Forelimb muscle (tissue), 1 donor: ENCODE measurements around the gene IL6R. TPM values are rescaled to one million over a fixed set of nuclear protein-coding genes. Genes with fewer than 3 reads are reported as not detected.
"Not testable (repeated sequence)": the region's sequence is repeated elsewhere in the genome, so short reads cannot be mapped to it uniquely, and the experiment has no call there.

ENCODE experiments used
- DNase-seq: peaks from one replicate; pipeline ENCODE4 v3.0.0-alpha.2; 2013; ENCODE audit warnings: low read depth
- polyA plus RNA-seq: library from polyadenylated mRNA; unstranded; fragments of 120-200 nt; gene quantifications from one replicate; pipeline ENCODE4 v1.2.1, GENCODE V29; 2013; ENCODE audit not compliant: insufficient read length

Gene IL6R
- polyA plus RNA-seq, 1 donor, result 7.1 TPM

DNA sequence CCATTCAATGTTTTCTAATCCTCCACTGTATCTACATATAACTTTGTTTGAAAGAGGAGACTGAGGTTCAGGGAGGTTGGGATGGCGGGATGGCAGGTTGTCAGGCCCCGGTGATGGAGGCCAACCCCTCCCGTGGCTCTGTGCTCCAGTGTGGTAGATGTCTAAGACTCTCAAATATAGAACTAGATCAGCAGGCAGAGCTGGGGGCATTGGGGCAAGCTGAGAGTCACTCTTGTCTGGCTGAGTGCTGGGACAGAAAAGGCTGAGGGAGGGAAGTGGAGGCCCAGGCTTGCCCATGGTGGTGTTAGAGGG, 1.7 kb downstream of the IL6R start:
- DNase-seq, result no peak

DNA sequence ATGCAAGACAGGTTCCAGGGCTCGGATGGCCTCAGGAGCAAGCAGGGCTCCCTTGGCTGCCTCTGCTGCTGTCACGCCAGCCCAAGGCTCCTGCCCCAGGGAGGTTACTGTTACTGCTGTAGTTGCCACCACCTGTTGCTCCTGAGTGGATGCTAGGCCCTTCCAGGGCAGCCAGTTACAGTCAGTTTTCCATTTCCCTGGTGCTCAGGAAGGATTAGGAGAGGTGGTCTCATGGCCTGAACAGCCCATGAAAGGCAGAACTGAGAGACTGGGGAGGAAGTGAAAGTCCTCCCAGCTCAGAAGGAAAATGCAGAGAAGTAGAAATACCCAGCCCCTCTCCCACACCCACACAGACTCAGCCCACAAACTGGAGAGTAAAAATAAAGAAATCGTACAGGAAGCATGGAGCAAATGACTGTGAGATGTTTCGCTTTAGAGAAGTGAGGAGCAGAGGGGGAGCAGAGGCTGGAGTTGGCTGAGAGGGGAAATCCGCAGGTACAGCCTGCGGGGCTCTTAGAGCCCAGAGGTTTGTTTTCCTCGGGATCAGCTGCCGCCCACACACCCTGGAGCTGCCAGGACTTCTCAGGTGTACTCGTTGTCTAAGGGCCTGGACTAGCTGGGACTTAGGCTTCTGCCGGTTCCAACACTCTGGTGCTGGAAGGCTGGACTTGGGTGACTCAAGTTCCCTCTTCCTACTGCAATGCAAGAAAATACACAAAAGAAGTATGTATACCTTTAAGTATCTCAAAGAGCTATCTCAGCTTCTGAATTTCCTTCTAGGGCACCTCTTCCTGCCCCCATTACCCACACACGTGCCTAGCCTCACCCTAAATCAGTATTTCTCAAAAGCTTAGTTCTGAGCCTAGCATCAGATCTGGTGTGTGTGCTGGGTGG, 2.3 kb downstream of the IL6R start:
- DNase-seq, result no peak

DNA sequence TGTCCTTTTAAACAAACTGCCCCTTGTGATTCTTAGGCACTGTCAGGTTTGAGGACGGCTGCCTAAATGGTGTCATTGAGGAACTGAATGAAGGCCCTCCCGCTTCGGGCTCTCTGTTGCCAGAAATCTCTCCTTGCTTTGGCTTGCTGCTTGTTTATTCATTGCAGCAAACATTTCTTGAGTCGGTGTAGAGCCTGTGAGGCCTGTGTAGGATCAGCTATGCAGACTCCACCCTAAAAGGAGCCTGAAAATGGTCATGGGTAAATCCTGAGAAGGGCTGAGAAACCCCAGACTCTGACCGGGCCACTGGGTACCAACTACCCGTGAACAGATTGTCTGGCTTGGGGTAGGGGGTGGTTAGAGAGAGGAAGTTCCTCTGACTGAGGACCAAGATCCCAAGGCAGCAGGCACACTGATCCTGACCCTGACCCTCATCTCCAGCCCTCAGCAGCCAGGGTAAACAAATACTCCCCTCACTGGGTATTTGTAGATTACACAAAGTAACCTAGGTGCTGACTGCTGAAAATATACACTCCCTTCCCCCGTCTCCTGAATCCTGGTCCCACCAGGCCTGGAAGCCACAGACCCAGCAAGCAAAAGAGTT, 3.1 kb downstream of the IL6R start:
- no peak for DNase-seq

DNA sequence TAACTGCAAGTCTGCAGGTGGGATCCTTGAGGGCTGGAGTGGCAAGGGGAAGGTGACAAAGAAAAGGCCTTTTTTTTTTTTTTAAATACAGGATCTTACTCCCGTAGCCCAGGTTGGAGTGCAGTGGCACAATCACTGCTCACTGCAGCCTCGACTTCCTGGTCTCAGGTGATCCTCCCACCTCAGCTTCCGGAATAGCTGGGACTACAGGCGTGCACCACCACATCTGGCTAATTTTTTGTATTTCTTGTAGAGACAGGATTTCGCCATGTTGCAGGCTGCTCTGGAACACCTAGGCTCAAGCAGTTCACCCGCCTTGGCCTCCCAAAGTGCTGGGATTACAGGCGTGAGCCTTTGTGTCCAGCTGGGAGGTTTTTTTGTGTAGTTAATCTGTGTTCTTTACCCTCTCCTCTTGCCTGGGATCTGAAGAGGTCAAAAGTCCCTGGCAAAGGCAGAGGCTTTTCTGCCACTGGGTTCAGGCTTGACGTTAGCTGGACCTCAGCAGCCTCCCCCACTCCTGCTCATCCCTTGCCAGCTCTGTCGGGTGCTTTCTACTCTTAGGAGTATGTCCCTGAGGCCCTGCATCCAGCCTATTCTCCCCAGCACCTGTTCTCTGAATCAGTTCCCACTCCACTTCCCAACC, 5.2 kb downstream of the IL6R start:
- DNase-seq, result no peak

DNA sequence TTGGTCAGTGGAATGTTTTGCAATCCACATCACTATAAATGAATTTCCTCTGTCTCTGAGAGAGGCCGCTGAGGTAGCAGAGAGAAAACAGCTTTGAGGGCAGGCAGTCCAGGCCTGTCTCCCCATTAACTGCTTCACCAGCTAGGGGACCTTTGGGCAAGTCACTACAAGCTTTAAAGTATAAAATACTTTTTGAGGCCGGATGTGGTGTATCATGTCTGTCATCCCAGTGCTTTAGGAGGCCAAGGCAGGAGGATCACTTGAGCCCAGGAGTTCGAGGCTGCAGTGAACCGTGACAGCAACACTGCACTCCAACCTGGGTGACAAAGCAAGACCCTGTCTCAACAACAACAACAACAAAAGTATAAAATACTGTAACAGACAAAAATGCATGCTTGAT, 6.4 kb downstream of the IL6R start:
- DNase-seq, result no peak

DNA sequence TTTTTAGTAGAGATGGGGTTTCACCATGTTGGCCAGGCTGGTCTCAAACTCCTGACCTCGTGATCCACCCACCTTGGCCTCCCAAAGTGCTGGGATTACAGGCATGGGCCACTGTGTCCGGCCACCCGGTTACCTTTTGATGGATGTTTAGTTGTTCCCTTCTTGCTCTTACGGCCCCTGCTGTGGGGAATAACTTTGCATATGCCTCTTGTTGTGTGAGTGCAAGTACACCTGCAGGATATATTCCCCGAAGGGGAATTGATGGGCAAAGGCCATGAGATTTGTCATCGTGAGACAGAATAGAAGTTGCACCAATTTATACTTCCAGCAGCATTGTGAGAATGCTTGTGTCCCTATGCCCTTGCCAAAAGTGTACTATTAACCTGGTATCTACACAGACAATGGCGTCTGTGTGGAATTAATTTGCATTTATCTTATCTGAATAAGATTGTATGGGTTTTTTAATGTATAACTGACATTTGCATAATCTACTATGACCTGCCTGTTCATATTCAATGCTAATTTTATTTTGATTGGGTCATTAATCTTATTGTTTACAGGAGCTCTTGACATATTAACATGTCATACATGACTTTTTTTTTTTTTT, 8.1 kb downstream of the IL6R start:
- DNase-seq, result no peak

DNA sequence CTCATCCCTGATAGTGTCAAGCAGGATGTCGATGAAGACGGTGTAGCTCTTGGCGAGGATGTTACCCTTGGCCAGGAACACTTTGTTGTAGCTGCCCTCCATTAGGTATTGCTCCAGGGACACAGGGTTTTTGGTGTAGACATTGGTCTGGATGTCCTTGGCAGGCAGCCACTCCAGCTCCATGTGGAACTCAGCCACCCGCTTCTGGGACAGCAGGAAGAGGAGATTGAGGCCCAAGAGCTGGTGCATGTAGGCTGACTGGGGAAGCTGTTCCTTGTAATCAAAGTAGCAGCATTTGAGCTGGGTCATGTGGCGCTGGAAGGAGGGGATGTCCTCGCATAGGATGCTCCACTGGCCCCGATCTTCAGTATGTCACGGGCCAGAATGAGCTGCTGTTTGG, 9.5 kb downstream of the IL6R start:
- DNase-seq, result no peak

DNA sequence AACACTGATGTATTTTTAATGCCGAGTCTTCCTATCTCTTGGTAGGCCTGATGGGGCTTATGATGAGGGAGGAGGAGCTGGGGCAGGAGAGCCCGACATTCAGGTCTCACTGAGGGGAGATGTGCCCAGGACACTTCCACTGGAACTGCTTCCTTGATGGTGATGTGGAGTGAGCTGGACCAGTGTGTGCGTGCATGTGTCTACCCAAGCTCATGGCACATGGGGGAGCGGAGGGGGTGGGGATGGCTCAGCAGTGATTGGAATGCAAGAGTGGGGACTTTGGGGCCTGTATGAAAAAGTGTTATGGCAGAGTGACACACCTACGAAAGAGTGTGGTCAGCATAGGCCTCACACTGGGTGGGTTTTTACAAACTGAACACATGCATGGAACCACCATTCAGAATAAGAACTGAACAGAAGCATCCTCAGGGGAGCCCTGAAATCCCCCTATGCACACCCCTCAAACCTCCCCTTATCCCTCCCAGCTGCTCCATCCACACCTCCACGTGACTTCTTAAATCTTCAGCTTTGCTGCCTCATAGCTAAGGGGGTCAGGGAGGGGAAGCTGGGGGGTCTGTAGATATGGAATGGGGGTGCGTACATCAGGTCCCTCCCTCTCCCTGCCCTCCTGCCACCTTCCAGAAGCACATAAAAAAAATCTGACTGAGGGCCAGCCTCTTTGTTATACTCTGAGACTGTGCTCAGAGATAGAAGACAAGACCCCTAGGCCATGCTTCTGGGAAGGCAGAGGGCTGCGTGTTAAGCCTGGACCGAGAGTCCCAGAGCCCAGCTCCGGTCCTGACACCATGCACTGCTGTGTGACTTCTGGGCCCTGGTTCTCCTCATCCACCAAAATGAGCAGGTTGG, 11.6 kb downstream of the IL6R start:
- DNase-seq, result no peak

DNA sequence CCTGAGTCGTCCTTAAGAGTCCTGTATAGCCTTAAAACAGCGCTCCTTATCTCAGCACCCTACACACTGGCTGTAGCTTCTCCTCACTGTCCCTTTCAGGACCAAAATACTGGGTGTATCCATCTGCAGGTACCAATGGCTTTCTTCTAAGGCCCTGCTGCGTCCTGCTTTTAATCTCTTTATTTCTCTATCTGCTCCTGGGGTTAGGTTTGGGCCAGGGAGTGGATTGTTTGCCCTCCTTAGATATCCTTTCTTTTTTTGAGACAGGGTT, 12.1 kb downstream of the IL6R start:
- no peak for DNase-seq

DNA sequence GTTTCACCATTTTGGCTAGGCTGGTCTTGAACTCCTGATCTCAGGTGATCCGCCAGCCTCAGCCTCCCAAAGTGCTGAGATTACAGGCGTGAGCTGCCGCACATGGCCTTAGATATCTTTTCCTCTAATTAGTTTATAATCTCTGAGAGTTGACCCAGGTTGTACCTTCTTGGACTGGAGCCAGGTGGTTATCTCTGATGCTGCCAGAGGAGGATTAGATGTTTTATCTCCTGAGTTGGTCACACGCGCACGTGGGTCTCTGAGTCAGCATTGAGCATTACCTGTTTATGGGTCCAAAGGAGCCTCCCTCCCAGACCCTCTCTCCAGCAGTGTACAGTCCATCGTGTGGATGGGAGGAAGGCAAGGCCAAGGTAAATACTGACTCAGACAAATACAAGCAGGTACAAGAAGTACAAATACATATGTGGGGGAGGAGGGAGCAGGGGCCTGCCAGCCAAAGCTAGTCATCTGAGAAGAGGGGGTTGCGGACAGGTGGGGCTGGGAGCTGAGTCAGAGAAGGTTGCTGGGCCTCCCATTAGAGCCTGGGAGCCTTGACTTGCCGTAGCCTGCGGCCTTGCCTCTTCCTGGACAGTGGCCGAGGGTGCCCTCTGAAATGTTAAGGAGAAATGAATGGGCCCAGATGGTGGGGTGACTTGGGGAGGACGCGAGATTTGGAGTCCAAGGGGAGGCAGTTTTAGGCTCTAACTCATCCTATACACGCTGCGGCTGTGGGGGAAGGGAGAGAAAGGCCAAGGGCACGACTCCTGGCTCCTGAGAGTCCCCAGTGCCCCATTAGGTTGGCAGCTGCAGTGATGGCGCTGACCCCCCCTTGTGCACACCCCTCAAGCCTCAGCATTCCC, 13.1 kb downstream of the IL6R start:
- no peak for DNase-seq

DNA sequence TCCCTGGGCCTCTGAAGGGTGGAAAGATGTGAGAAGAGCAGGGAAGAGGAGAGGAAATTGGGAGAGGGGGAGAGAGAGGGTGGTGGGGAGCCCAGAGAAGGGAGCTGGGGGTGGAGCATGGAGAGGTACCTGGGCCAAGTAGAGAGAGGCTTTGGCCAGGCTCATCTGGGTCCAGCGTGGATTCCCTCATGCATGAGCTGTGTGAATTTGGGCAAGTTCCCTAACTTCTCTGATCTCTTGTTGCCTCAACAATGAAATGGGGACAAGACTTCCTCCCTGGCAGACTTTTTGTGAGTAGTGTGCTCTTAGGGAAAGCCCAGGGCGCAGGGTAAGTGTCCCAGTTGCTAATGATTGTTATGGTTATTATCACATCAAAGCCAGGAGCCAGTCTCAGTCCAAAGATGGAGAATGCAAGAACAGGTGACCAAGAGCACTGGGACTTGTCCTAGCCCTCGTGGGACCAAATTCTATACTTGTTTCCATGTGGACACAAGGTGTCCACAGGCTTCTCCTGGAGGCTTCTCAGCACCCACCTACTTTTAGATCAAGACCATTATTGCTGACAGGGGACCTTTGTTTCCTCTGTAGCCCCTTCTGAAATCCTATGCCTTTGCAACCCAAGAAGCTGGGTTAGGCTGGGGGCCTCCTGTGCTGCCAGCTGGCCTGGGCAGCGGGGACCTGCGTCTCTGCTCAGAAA, 13.9 kb downstream of the IL6R start:
- DNase-seq, result no peak

DNA sequence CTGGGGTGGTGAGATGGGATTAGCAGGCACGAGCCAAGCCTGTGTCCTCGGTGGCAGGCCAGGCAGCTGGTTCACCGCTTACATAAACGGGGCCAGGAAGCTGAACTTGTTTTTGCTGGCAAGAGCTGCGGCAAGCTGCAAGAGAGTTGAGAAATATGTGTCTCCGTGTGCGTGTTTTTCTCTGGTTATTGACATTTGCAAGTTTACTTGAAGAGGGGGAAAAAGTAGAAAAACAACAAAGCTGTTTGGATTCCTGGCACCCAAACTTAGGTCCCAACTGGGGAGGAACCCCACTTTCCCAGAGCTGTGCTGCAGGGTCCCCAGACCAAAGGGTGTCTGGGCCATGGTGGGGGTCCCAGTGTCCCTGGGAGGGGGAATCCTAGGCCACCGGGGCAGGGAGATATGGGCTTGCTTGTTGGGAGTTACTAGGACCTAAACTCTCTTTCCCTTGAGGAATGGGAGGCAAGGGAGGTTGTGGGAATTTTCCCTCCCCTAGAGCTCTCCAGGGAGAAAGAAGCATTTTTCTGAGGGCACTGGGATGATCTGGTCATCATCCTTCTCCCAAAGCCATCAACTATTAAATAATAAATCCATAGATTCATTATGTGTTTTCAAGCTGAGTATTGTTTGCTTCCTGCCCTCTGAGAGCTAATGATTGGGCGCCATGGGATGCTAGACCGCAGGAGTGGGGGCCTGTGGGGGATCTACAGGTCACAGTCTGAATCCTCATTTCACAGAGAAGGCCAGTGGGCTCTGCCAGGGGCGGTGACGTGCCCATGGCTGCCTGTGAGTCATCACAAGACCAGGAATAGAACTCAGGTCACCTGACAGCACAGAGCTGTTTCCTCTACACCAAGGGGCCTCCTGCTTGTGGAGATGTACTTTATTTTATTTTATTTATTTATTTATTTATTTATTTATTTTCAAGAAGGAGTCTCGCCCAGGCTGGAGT, 14.8 kb downstream of the IL6R start:
- no peak for DNase-seq

DNA sequence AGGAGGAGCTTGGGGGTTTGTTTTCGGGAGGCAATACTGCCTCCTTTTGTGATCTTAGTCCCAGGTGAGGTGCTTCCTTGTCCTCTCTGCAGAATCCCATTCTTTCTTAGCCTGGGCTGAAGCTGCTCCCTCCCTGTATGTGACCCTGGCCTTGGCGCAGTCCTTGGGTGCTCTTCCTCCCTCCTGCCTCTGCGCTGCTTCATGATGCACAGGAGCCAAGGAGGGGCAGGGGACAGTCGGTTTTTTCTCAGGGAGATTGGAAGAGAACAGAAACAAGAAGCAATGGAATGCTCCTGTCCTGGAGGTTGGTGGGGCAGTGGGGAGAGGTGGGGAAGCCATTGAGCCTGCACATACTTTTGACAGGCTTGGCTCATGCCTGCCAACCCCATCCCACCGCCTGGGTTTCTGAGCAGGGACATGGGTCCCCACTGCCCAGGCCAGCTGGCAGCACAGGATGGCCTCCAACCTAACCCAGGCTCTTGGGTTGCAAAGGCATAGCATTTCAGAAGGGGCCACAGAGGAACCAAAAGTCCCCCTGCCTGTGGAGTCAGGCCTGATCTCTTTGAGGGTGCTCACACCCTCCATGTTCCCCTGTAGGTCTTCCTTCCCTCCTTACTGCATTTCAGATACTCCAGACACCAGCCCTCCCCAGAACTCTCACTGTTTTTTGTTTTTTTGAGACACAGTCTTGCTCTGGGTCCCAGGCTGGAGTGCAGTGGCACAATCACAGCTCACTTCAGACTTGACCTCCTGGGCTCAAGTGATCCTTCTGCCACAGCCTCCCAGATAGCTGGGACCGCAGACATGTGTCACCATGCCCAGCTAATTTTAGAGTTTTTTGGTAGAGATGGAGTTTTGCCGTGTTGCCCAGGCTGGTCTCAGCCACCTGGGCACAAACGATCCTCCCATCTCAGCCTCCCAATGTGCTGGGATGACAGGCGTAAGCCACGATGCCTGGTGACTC, 16.1 kb downstream of the IL6R start:
- DNase-seq, result no peak

DNA sequence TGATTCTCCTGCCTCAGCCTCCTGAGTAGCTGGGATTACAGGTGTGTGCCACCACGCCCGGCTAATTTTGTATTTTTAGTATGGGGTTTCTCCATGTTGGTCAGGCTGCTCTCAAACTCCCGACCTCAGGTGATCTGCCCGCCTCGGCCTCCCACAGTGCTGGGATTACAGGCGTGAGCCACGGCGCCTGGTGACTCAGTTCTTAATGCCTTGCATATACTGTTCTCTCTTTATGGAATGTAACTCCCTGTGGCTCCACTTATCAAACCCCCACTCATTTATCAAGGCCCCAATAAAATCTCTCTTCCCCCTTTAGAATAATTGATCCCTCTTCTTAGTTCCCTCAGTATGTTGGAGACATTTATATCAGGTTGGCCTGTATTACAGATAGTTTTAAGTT, 16.9 kb downstream of the IL6R start:
- not testable (repeated sequence) for DNase-seq

DNA sequence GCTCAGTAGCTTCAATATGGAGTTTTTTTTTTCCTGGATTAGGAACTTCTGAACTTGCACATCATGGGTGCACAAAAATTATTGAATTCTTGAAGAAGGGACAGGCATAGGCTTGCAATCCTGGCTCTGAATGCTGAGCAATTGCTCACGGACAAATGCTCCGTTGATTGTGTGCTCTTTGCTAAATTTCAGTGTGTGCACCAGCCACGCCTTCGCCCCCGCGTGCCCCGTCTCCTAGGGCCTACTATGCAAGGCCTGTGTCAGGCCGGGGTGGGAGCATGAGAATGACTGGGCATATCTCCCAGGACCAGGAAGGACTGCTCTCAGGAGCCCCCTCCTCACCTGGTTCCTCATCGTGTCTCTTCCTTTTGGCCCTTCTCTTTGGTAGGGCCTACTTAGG, 17.4 kb downstream of the IL6R start:
- DNase-seq, result no peak

DNA sequence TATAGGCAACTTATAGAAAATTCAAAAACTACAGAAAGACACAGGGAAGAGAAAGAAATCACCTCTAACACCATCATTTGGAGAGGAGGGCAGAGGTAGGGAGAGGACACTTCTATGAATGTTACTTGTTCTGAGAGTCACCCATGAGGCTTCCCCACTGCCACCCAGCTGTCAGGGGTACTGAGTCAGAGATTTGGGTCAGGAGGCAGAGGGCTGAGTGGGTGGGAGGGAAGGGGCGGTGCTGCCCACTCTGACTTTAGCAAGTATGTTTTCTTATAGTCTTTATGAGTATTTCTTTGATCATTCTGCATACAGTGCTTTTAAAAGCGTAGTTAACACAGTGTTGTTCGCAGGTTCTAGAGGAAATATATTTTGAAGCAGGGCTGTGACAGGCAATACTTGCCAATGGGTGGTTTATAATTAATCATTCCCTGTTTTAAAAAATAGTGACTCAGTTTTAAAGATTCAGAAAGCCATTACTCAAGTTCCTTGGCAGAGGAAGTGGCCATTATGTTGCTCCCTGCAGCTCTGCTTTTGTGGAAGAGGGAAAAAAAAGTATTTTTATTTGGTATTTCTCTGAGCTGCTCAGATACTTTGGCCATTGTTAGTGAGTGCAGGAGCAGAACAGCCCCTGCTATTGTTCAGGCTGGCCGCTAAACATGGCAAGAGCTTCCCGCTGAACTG, 18.3 kb downstream of the IL6R start:
- DNase-seq, result no peak

DNA sequence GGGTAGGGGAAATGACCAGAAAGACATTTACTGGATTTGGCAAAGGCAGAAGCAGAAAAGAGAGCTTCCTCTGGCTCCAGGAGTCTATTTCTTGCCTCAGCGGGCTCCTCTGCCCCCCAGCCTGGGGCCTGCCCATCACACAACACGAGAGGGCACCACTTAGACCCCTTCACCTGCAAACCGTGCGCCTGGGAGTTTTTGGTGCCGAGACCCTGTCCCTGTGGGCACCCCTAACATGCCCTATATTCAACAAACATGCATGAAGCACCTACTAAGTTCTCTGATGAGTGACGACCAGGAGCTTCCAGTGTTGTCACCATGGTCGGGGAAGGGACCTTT, 18.8 kb downstream of the IL6R start:
- no peak for DNase-seq

DNA sequence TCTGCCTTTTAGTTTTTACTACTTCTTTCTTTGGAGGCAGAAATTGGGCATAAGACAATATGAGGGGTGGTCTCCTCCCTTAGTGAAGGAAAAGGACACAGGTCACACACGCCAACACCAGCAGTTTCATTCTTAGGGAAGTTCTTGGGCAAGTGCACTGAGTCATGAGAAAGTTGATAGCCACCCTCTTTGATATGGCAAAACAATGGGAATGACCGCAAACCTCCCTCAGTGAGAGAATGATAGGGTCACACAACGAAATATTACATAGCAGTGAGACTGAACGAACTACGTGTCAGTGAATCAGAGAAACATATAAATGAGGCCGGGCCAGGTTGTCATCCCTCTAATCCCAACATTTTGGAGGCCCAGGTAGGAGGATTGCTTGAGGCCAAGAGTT, 20.0 kb downstream of the IL6R start:
- no peak for DNase-seq
